ENCODE measurements around the gene PI16. TPM values are rescaled to one million over a fixed set of nuclear protein-coding genes. Genes with fewer than 3 reads are reported as not detected.

The PI16 gene
- total and polyA plus RNA-seq, 2 donors from 2014 or later, result 1.7 to 3.5 TPM

DNA sequence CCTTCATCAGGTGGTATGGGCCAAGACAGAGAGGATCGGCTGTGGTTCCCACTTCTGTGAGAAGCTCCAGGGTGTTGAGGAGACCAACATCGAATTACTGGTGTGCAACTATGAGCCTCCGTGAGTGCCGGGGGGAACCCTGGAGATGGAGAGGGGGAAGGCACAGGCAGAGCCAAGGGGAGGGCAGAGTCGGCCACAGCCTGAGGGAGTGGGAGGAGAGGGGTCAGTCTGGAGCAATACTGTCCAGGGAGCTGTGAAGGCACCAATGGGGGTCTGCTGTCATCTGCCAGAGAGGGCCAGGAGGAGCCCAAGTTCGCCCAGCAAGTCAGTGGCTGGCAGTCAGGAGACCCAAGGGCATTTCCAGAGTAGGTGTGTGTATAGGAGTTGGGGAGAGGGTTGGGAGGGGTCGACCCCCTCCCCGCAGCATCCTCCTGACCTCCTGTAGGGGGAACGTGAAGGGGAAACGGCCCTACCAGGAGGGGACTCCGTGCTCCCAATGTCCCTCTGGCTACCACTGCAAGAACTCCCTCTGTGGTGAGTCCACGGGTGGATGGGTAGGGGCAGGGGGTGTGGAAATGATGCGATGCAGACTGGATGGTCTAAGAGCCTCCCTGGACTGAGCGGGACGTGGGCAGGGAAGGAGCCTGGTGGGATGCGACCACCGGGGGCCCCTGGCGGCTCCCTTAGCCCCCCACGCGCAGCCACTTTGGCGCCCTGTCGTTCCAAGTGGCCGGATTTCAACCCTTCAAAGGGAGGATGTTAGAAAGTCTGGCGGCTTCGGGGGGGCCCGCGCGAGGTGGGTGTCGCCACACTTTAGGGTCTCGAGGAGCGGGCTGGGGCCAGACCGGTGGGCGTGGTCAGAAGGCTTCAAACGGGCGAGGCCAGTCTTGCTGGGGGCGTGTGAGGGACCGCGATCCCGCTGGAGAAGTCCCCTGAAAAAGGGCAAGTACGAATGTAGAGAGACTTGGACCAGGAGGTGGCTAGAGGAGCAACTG, 7.2 kb downstream of the PI16 start:
- FAIRE-seq, result no peak
- TF ChIP-seq CTCF (IDR thresholded peaks at IDR 0.05; ENCODE audit: borderline replicate concordance, extremely low read depth, insufficient read depth), result no peak

DNA sequence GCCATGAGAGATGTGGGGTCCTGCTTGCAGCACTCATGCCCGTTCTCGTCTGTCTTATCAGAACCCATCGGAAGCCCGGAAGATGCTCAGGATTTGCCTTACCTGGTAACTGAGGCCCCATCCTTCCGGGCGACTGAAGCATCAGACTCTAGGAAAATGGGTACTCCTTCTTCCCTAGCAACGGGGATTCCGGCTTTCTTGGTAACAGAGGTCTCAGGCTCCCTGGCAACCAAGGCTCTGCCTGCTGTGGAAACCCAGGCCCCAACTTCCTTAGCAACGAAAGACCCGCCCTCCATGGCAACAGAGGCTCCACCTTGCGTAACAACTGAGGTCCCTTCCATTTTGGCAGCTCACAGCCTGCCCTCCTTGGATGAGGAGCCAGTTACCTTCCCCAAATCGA, 8.3 kb downstream of the PI16 start:
- no peak for TF ChIP-seq CTCF (IDR thresholded peaks at IDR 0.05; ENCODE audit: borderline replicate concordance, extremely low read depth, insufficient read depth)
- FAIRE-seq, result no peak
- Histone ChIP-seq H3K9ac (ENCODE audit: low read length in 3 of 3) (no peak overlapping the region), H3K27me3 (ENCODE audit: control insufficient read depth, insufficient read depth, low read length) (no peaks in the 10 kb centered on the region), H3K36me3 (ENCODE audit: control insufficient read depth in 2 of 3, insufficient read depth in 3 of 3, low read length in 3 of 3) (peaks cover 2 to 7% (median 2%) of the 10 kb centered on the region in 3 donors), H3K4me1 (ENCODE audit: control insufficient read depth in 2 of 3, insufficient read depth in 2 of 3, low read depth in 1 of 3, low read length in 3 of 3) (peaks cover 0 to 13% (median 8%) of the 10 kb centered on the region in 3 donors), H3K9me3 (ENCODE audit: control insufficient read depth in 2 of 3, insufficient read depth in 1 of 3, low read length in 3 of 3) (no peaks in the 10 kb centered on the region), H3K4me3 (ENCODE audit: low read length in 3 of 3) (no peak overlapping the region), H3K27ac (ENCODE audit: low read depth in 2 of 2, low read length in 2 of 2) (no peak overlapping the region)
- peak; percentile 41 to 77 (median 68) for DNase-seq
- intact Hi-C loops (cut with DNase I), result no loop called here

More for the DNA sequence above, 7.2 kb downstream of the PI16 start:
- Histone ChIP-seq H3K4me1 (ENCODE audit: control insufficient read depth in 2 of 3, insufficient read depth in 2 of 3, low read depth in 1 of 3, low read length in 3 of 3) (peaks cover 0 to 8% (median 3%) of the 10 kb centered on the region in 3 donors), H3K4me3 (ENCODE audit: low read length in 3 of 3) (no peak overlapping the region), H3K9me3 (ENCODE audit: control insufficient read depth in 2 of 3, insufficient read depth in 1 of 3, low read length in 3 of 3) (no peaks in the 10 kb centered on the region), H3K27me3 (ENCODE audit: control insufficient read depth, insufficient read depth, low read length) (no peaks in the 10 kb centered on the region), H3K27ac (ENCODE audit: low read depth in 2 of 2, low read length in 2 of 2) (peak overlapping the region in 1 of 2 donors; percentile 45), H3K9ac (ENCODE audit: low read length in 3 of 3) (no peak overlapping the region), H3K36me3 (ENCODE audit: control insufficient read depth in 2 of 3, insufficient read depth in 3 of 3, low read length in 3 of 3) (no peaks in the 10 kb centered on the region)
- intact Hi-C loops (cut with DNase I), result no loop called here
- DNase-seq, result peak in 4 of 5 donors; percentile 29 to 68 (median 52)

DNA sequence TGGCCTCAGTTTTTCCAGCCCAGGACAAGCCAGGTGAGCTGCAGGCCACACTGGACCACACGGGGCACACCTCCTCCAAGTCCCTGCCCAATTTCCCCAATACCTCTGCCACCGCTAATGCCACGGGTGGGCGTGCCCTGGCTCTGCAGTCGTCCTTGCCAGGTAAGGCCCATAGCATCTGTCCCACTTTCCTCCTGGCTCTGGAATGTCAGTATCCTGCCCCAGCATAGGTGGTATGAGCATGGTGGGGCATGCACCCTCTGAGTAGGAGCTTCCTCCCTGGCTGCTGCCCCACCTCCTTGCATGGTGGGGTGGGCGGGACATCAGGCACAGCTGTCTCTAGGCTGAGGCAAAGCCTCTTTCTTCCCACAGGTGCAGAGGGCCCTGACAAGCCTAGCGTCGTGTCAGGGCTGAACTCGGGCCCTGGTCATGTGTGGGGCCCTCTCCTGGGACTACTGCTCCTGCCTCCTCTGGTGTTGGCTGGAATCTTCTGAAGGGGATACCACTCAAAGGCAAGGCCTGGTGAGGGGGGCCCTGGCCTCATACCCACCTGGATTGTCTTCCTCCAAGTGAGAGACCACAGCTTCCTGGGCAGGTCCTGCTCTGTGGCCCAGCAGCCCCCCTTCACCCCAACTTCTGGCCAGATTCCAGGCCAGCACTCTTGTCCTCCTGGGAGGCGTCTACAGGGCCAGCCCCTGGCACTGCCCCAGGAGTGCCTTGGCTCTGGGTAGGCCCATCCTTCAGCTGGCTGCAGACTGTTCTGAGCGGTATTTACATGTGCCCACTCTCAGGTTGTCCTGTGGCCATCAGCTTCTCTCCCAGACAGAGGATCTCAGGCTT, 9.1 kb downstream of the PI16 start:
- H3K9ac ChIP-seq (ENCODE audit: low read length in 3 of 3), result no peak overlapping the region
- H3K9me3 ChIP-seq (ENCODE audit: control insufficient read depth in 2 of 3, insufficient read depth in 1 of 3, low read length in 3 of 3), result no peaks in the 10 kb centered on the region
- FAIRE-seq, result no peak
- intact Hi-C loops (cut with DNase I), result no loop called here
- H3K4me3 ChIP-seq (ENCODE audit: low read length in 3 of 3), result no peak overlapping the region
- peaks cover 0 to 13% (median 8%) of the 10 kb centered on the region in 3 donors for H3K4me1 ChIP-seq (ENCODE audit: control insufficient read depth in 2 of 3, insufficient read depth in 2 of 3, low read depth in 1 of 3, low read length in 3 of 3)
- no peaks in the 10 kb centered on the region for H3K27me3 ChIP-seq (ENCODE audit: control insufficient read depth, insufficient read depth, low read length)
- peaks cover 5 to 15% (median 9%) of the 10 kb centered on the region in 3 donors for H3K36me3 ChIP-seq (ENCODE audit: control insufficient read depth in 2 of 3, insufficient read depth in 3 of 3, low read length in 3 of 3)
- no peak for TF ChIP-seq CTCF (IDR thresholded peaks at IDR 0.05; ENCODE audit: borderline replicate concordance, extremely low read depth, insufficient read depth)
- DNase-seq, result peak in 2 of 5 donors; percentile 27 to 77
- no peak overlapping the region for H3K27ac ChIP-seq (ENCODE audit: low read depth in 2 of 2, low read length in 2 of 2)
